Esophagus muscularis mucosa (tissue), 4 donors: ENCODE measurements around the gene LRP10. TPM values are rescaled to one million over a fixed set of nuclear protein-coding genes. Genes with fewer than 3 reads are reported as not detected.
A peak's percentile ranks its signal among the peaks of the same experiment; 100 is the strongest.

Source experiments
- DNase-seq: peaks from one replicate; pipeline ENCODE4 v3.0.0-alpha.2; 2017; ENCODE audit errors: extremely low spot score
- H3K27ac ChIP-seq, 4 donors: fragments of 200-600 bp; sonication (generic); replicated peaks in 1 of 4; 1 replicate in 3 of 4; 2 replicates in 1 of 4; pipeline ENCODE4 v1.5.1; 2016 to 2019; ENCODE audit warnings: mild to moderate bottlenecking in 1 of 4
- H3K27me3 ChIP-seq, 4 donors: fragments of 200-600 bp; sonication (generic); one replicate each; pipeline versions ENCODE4 v1.5.1 to v1.6.0; 2016 to 2019
- H3K36me3 ChIP-seq, 4 donors: fragments of 200-600 bp; sonication (generic); one replicate each; pipeline ENCODE4 v1.5.1; 2016 to 2019
- H3K4me1 ChIP-seq, 4 donors: fragments of 200-600 bp; sonication (generic); one replicate each; pipeline ENCODE4 v1.5.1; 2016 to 2019
- H3K4me3 ChIP-seq, 4 donors: fragments of 200-600 bp; sonication (generic); 1 replicate in 2 of 4; 2 replicates in 2 of 4; pipeline ENCODE4 v1.5.1; 2016 to 2019; ENCODE audit warnings: mild to moderate bottlenecking in 4 of 4, moderate library complexity in 1 of 4
- H3K9me3 ChIP-seq, 4 donors: fragments of 200-600 bp; sonication (generic); 1 replicate in 3 of 4; 2 replicates in 1 of 4; pipeline ENCODE4 v1.5.1; 2016 to 2019
- CTCF ChIP-seq, 3 experiments: fragments of 200-600 bp in 2 of 3; fragments of 450-650 bp in 1 of 3; sonication (generic) in 2 of 3; IDR thresholded peaks; one replicate each; pipeline ENCODE4 v1.5.1; 2017 to 2019; ENCODE audit warnings: antibody characterized with exemption in 3 of 3, mild to moderate bottlenecking in 2 of 3, moderate library complexity in 1 of 3
- EP300 ChIP-seq: sonication (generic); formaldehyde crosslinking; IDR thresholded peaks from one replicate; pipeline ENCODE4 v1.6.1; 2017; ENCODE audit warnings: antibody characterized with exemption
- POLR2A ChIP-seq: fragments of 450-650 bp; IDR thresholded peaks from one replicate; pipeline ENCODE4 v1.6.1; 2017; ENCODE audit warnings: antibody characterized with exemption, moderate library complexity, mild to moderate bottlenecking, low read depth
- POLR2AphosphoS5 ChIP-seq, 2 donors: sonication (generic); formaldehyde crosslinking; IDR thresholded peaks; one replicate each; pipeline ENCODE4 v1.6.1; 2017; ENCODE audit warnings: antibody characterized with exemption in 2 of 2
- WGBS: methylation state at CpG from one replicate; pipeline ENCODE4 v1.1.5; 2018; 5-methylcytosine and 5-hydroxymethylcytosine counted together
- intact Hi-C: fragments of 100-400 bp; cut with DNase I; formaldehyde crosslinking; loops from one replicate; pipeline ENCODE4 v1.15.1; 2023
- total RNA-seq, 4 donors: library from RNA; depleted of rRNA; stranded (reverse); fragments of >200 nt; gene quantifications; one replicate each; pipeline versions ENCODE4 v1.1.0 to v1.2.1, GENCODE V29; 2016

Gene LRP10
- total RNA-seq, 4 donors from 2014 or later = 111 to 279 (median 197) TPM

GRCh38 chr14:22839159-22839779, 32.3 kb upstream of the LRP10 start:
- H3K9me3 ChIP-seq = no peaks in the 10 kb centered on the region
- H3K27me3 ChIP-seq = no peaks in the 10 kb centered on the region
- 37% methylated on average over 4 of the region's 6 CpGs for WGBS
- intact Hi-C loops = no loop called here
- peaks cover 29 to 48% (median 42%) of the 10 kb centered on the region in 4 donors for H3K36me3 ChIP-seq
- peaks cover 24 to 69% (median 68%) of the 10 kb centered on the region in 4 donors for H3K4me1 ChIP-seq
- TF ChIP-seq POLR2AphosphoS5 (IDR thresholded peaks at IDR 0.05) (peak in 1 of 2 donors; percentile 62), CTCF (IDR thresholded peaks at IDR 0.05) (no peak)
- no peak for DNase-seq
- peak overlapping the region; percentile 84 to 94 (median 90) for H3K4me3 ChIP-seq
- peak overlapping the region; percentile 93 to 97 (median 95) for H3K27ac ChIP-seq

GRCh38 chr14:22841311-22841710, 30.2 kb upstream of the LRP10 start:
- intact Hi-C loops = no loop called here
- Histone ChIP-seq H3K36me3 (peaks cover 46 to 58% (median 55%) of the 10 kb centered on the region in 4 donors), H3K27me3 (no peaks in the 10 kb centered on the region), H3K9me3 (no peaks in the 10 kb centered on the region), H3K4me1 (peaks cover 24 to 81% (median 78%) of the 10 kb centered on the region in 4 donors), H3K27ac (peak overlapping the region; percentile 15 to 97 (median 44)), H3K4me3 (no peak overlapping the region)
- no peak for DNase-seq
- TF ChIP-seq CTCF (IDR thresholded peaks at IDR 0.05) (no peak), POLR2AphosphoS5 (IDR thresholded peaks at IDR 0.05) (no peak), EP300 (no peak), POLR2A (no peak)
- 94% methylated on average over 1 of the region's 9 CpGs for WGBS

- Histone ChIP-seq H3K9me3 (no peaks in the 10 kb centered on the region), H3K27me3 (no peaks in the 10 kb centered on the region), H3K27ac (peak overlapping the region in 3 of 4 donors; percentile 6 to 97 (median 26)), H3K36me3 (peaks cover 50 to 62% (median 58%) of the 10 kb centered on the region in 4 donors), H3K4me3 (no peak overlapping the region), H3K4me1 (peaks cover 27 to 85% (median 83%) of the 10 kb centered on the region in 4 donors)
- DNase-seq = no peak
- 93% methylated on average over 8 of the region's 8 CpGs for WGBS
- intact Hi-C loops = no loop called here
- no peak for TF ChIP-seq EP300
- TF ChIP-seq POLR2A = no peak
- no peak for TF ChIP-seq CTCF (IDR thresholded peaks at IDR 0.05)
- no peak for TF ChIP-seq POLR2AphosphoS5 (IDR thresholded peaks at IDR 0.05)
Measured at GRCh38 chr14:22841769-22842168, 29.8 kb upstream of the LRP10 start.

GRCh38 chr14:22842211-22843122, 29.1 kb upstream of the LRP10 start:
- no peak overlapping the region for H3K4me3 ChIP-seq
- H3K9me3 ChIP-seq = no peaks in the 10 kb centered on the region
- H3K4me1 ChIP-seq = peaks cover 33 to 92% (median 89%) of the 10 kb centered on the region in 4 donors
- H3K27me3 ChIP-seq = no peaks in the 10 kb centered on the region
- DNase-seq = no peak
- peaks cover 52 to 66% (median 60%) of the 10 kb centered on the region in 4 donors for H3K36me3 ChIP-seq
- TF ChIP-seq CTCF (IDR thresholded peaks at IDR 0.05) (no peak), EP300 (no peak), POLR2AphosphoS5 (IDR thresholded peaks at IDR 0.05) (no peak), POLR2A (no peak)
- H3K27ac ChIP-seq = peak overlapping the region in 3 of 4 donors; percentile 28 to 97 (median 34)
- WGBS = 91% methylated on average over 21 of the region's 28 CpGs
- intact Hi-C loops = no loop called here
